HCT116 (cell line): ENCODE measurements around the gene MKRN1. TPM values are rescaled to one million over a fixed set of nuclear protein-coding genes. Genes with fewer than 3 reads are reported as not detected.

Source experiments
- ATAC-seq: fragments of 200-7000 bp; cut with Tn5 transposase; 2 replicates; pipeline ENCODE4 v1.9.1; 2020; ENCODE audit warnings: mild to moderate bottlenecking, moderate library complexity
- BruUV-seq: library from RNA; stranded (reverse); fragments of 400-500 nt; replicated peaks from 2 replicates; lab custom pipeline; 2021; lab: Mats Ljungman, UMichigan
- CTCF ChIA-PET: fragments of 300-600 bp; sonication (Branson Sonifier 250); formaldehyde crosslinking; loops from one replicate; lab custom pipeline; 2021; ENCODE audit warnings: antibody characterized with exemption; lab: Charles Lee
- POLR2A ChIA-PET: fragments of 300-600, 350-600 bp; sonication (Branson Sonifier 250); formaldehyde crosslinking; loops from one replicate; lab custom pipeline; 2021; ENCODE audit warnings: antibody characterized with exemption; lab: Charles Lee
- RAD21 ChIA-PET, 2 experiments: fragments of 300-600 bp; sonication (Branson Sonifier 250); formaldehyde crosslinking; loops; one replicate each; lab custom pipeline; 2023; ENCODE audit warnings: low total read pairs in 2 of 2; ENCODE audit not compliant: uncharacterized antibody in 2 of 2, unreplicated experiment in 2 of 2, low non-redundant PET in 1 of 2; lab: Charles Lee
- DNase-seq: peaks from one replicate; pipeline ENCODE4 v3.0.0-alpha.2; 2010; ENCODE audit warnings: low read depth, low spot score
- H2AFZ ChIP-seq: fragments of 200-600 bp; shearing (Covaris generic), sonication (generic); 2 replicates; pipeline ENCODE4 v1.6.1; 2017; ENCODE audit warnings: low read depth, mixed run types, mixed read lengths, antibody characterized with exemption, low read length; ENCODE audit not compliant: poor library complexity, severe bottlenecking
- H3K27ac ChIP-seq: 2 replicates; pipeline ENCODE4 v1.5.1; 2012; ENCODE audit warnings: low read depth, low read length
- H3K27me3 ChIP-seq: fragments of 200-600 bp; sonication (generic); 2 replicates; pipeline ENCODE4 v1.6.1; 2016; ENCODE audit warnings: mixed run types, low read length, mixed read lengths; ENCODE audit not compliant: insufficient read depth
- H3K36me3 ChIP-seq, 2 experiments: fragments of 200-500 bp in 1 of 2; fragments of 200-600 bp in 1 of 2; sonication (Bioruptor generic) in 1 of 2; sonication (generic) in 1 of 2; 2 replicates each; pipeline versions ENCODE4 v1.5.1 to v1.6.1; 2014 to 2016; ENCODE audit warnings: low read length in 2 of 2, inconsistent platforms in 1 of 2, mixed read lengths in 1 of 2, mixed run types in 1 of 2; ENCODE audit not compliant: insufficient read depth in 2 of 2, control insufficient read depth in 1 of 2
- H3K4me1 ChIP-seq, 2 experiments: fragments of 200-600 bp in 1 of 2; sonication (generic) in 1 of 2; 2 replicates each; pipeline versions ENCODE4 v1.5.1 to v1.6.1; 2012 to 2017; ENCODE audit warnings: low read length in 2 of 2, inconsistent platforms in 1 of 2, mild to moderate bottlenecking in 1 of 2, mixed read lengths in 1 of 2, mixed run types in 1 of 2, moderate library complexity in 1 of 2; ENCODE audit not compliant: insufficient read depth in 2 of 2, control insufficient read depth in 1 of 2
- H3K4me2 ChIP-seq: fragments of 200-600 bp; sonication (generic); 2 replicates; pipeline ENCODE4 v1.6.1; 2017; ENCODE audit warnings: mixed run types, low read length, mixed read lengths
- H3K4me3 ChIP-seq, 2 experiments: fragments of 200-600 bp in 1 of 2; sonication (generic) in 1 of 2; replicated peaks in 1 of 2; 2 replicates each; pipeline ENCODE4 v1.5.1; 2011 to 2016; ENCODE audit warnings: low read length in 2 of 2, control low read depth in 1 of 2, low read depth in 1 of 2, mild to moderate bottlenecking in 1 of 2, mixed read lengths in 1 of 2, mixed run types in 1 of 2
- H3K79me2 ChIP-seq: fragments of 200-600 bp; sonication (generic); 2 replicates; pipeline ENCODE4 v1.6.1; 2017; ENCODE audit warnings: mild to moderate bottlenecking, mixed run types, low read length, moderate library complexity, mixed read lengths; ENCODE audit not compliant: insufficient read depth
- H3K9ac ChIP-seq: fragments of 200-600 bp; sonication (generic); 2 replicates; pipeline ENCODE4 v1.6.1; 2016; ENCODE audit warnings: low read length, mixed read lengths
- H3K9me2 ChIP-seq: fragments of 200-600 bp; sonication (generic), shearing (Covaris generic); 2 replicates; pipeline ENCODE4 v1.6.1; 2017; ENCODE audit warnings: mixed run types, mild to moderate bottlenecking, moderate library complexity; ENCODE audit not compliant: insufficient read depth
- H3K9me3 ChIP-seq, 2 experiments: fragments of 200-500 bp in 1 of 2; fragments of 200-600 bp in 1 of 2; sonication (Bioruptor generic) in 1 of 2; sonication (generic) in 1 of 2; 2 replicates each; pipeline ENCODE4 v1.6.1; 2014 to 2017; ENCODE audit warnings: low read length in 2 of 2, mixed read lengths in 2 of 2, inconsistent platforms in 1 of 2, low read depth in 1 of 2, mild to moderate bottlenecking in 1 of 2, mixed run types in 1 of 2, moderate library complexity in 1 of 2; ENCODE audit not compliant: control insufficient read depth in 1 of 2, insufficient read depth in 1 of 2
- H4K20me1 ChIP-seq: fragments of 200-600 bp; sonication (generic), shearing (Covaris generic); 2 replicates; pipeline ENCODE4 v1.6.1; 2017; ENCODE audit warnings: mixed run types, mild to moderate bottlenecking, moderate library complexity; ENCODE audit not compliant: insufficient read depth
- ATF3 ChIP-seq: IDR thresholded peaks from 2 replicates; pipeline ENCODE4 v1.6.1; 2012
- CBX3 ChIP-seq: IDR thresholded peaks from 2 replicates; pipeline ENCODE4 v1.6.1; 2012; ENCODE audit warnings: low read depth
- CEBPB ChIP-seq: IDR thresholded peaks from 2 replicates; pipeline ENCODE4 v1.6.1; 2012; ENCODE audit warnings: low read depth
- EGR1 ChIP-seq: IDR thresholded peaks from 2 replicates; pipeline ENCODE4 v1.6.1; 2012; ENCODE audit warnings: low read depth
- EZH2 ChIP-seq: fragments of 200-600 bp; sonication (generic); IDR thresholded peaks from 2 replicates; pipeline ENCODE4 v1.6.1; 2017; ENCODE audit warnings: antibody characterized with exemption, mixed run types
- EZH2phosphoT487 ChIP-seq: fragments of 200-600 bp; IDR thresholded peaks from 2 replicates; pipeline ENCODE4 v1.6.1; 2018; ENCODE audit warnings: antibody characterized with exemption, borderline replicate concordance
- FOSL1 ChIP-seq: IDR thresholded peaks from 2 replicates; pipeline ENCODE4 v1.6.1; 2012; ENCODE audit warnings: low read depth
- JUND ChIP-seq: IDR thresholded peaks from 2 replicates; pipeline ENCODE4 v1.6.1; 2012
- MAX ChIP-seq: IDR thresholded peaks from 2 replicates; pipeline ENCODE4 v1.6.1; 2012
- POLR2A ChIP-seq: IDR thresholded peaks from 2 replicates; pipeline ENCODE4 v1.7.0; 2011; ENCODE audit warnings: borderline replicate concordance; ENCODE audit not compliant: insufficient read depth, insufficient read length; ENCODE audit errors: extremely low read depth
- POLR2AphosphoS5 ChIP-seq: IDR thresholded peaks from 2 replicates; pipeline ENCODE4 v1.6.1; 2011; ENCODE audit warnings: mild to moderate bottlenecking, low read depth, low read length, moderate library complexity
- RAD21 ChIP-seq: IDR thresholded peaks from 2 replicates; pipeline ENCODE4 v1.6.1; 2012; ENCODE audit warnings: low read depth, mild to moderate bottlenecking
- REST ChIP-seq: IDR thresholded peaks from 2 replicates; pipeline ENCODE4 v1.6.1; 2012; ENCODE audit warnings: low read depth
- YY1 ChIP-seq: IDR thresholded peaks from 2 replicates; pipeline ENCODE4 v1.6.1; 2011; ENCODE audit warnings: low read length, low read depth, moderate library complexity, mild to moderate bottlenecking; ENCODE audit not compliant: insufficient replicate concordance; ENCODE audit errors: extremely low read depth
- ZBTB33 ChIP-seq: IDR thresholded peaks from 2 replicates; pipeline ENCODE4 v1.6.1; 2011; ENCODE audit warnings: mild to moderate bottlenecking, low read length, moderate library complexity; ENCODE audit not compliant: insufficient replicate concordance; ENCODE audit errors: extremely low read depth
- ZNF274 ChIP-seq: fragments of 200-500 bp; sonication (Bioruptor generic); IDR thresholded peaks from 2 replicates; pipeline ENCODE4 v1.6.1; 2014; ENCODE audit warnings: mild to moderate bottlenecking, low read depth, low read length, inconsistent platforms
- intact Hi-C: fragments of 100-400 bp; cut with micrococcal nuclease; formaldehyde crosslinking; loops from 2 replicates; pipeline ENCODE4 v1.10.0; 2022
- total RNA-seq: library from RNA; stranded (reverse); gene quantifications from one replicate; pipeline ENCODE4 v1.2.1, GENCODE V29; 2021; ENCODE audit not compliant: unreplicated experiment

MKRN1 gene
- total RNA-seq, 1 experiment from 2014 or later = 95.0 TPM

- ATAC-seq = no peak
- H3K36me3 ChIP-seq = no peaks in the 10 kb centered on the region
- no peaks in the 10 kb centered on the region for H4K20me1 ChIP-seq
- no TSS peak for BruUV-seq
- no peak for TF ChIP-seq EGR1
- TF ChIP-seq RAD21 = 0 out of 2 replicates have a peak, but pooled peaks have one; percentile 15
- no peaks in the 10 kb centered on the region for H3K27me3 ChIP-seq
- H3K9ac ChIP-seq = no peak overlapping the region
- ChIA-PET POLR2A (no interaction called here), RAD21 (no interaction called here), CTCF (no interaction called here)
- no peak overlapping the region for H2AFZ ChIP-seq
- no peaks in the 10 kb centered on the region for H3K9me3 ChIP-seq
- no peak overlapping the region for H3K27ac ChIP-seq
- peaks cover 10 to 22% of the 10 kb centered on the region in 2 experiments; a peak in 3 of 4 replicates for H3K4me1 ChIP-seq
- DNase-seq = no peak
- intact Hi-C loops = no loop called here
- no peak overlapping the region for H3K4me2 ChIP-seq
- H3K79me2 ChIP-seq = no peaks in the 10 kb centered on the region
- no peaks in the 10 kb centered on the region for H3K9me2 ChIP-seq
- no peak overlapping the region for H3K4me3 ChIP-seq
These were observed 42.1 kb upstream of the MKRN1 start for GRCh38 chr7:140521421-140521820.

- ATAC-seq (no peak), DNase-seq (no peak)
- Histone ChIP-seq H3K79me2 (no peaks in the 10 kb centered on the region), H4K20me1 (no peaks in the 10 kb centered on the region), H2AFZ (no peak overlapping the region), H3K4me2 (no peak overlapping the region), H3K27me3 (no peaks in the 10 kb centered on the region), H3K9me3 (no peaks in the 10 kb centered on the region), H3K36me3 (no peaks in the 10 kb centered on the region), H3K9me2 (no peaks in the 10 kb centered on the region), H3K4me3 (no peak overlapping the region), H3K4me1 (peaks cover 5 to 12% of the 10 kb centered on the region in 2 experiments; a peak in 2 of 4 replicates), H3K9ac (no peak overlapping the region), H3K27ac (no peak overlapping the region)
- no TSS peak for BruUV-seq
- ChIA-PET CTCF (interaction anchor here (1.1 kb wide), 1 partner anchor 134 kb away, joined by 3 read pairs; no protein-coding TSS in a partner anchor), RAD21 (interaction anchor here in 1 of 2 experiments (3.2 kb wide), 1 partner anchor 134 kb away, joined by 18 read pairs; no protein-coding TSS in a partner anchor), POLR2A (no interaction called here)
- intact Hi-C loops = loop anchor here (10.0 kb wide), 1 partner anchor 706 kb away; no protein-coding TSS in a partner anchor
- TF ChIP-seq MAX = no peak
- TF ChIP-seq EGR1 = no peak
- no peak for TF ChIP-seq POLR2AphosphoS5
- no peak for TF ChIP-seq CBX3
- no peak for TF ChIP-seq YY1
- no peak for TF ChIP-seq POLR2A
- no peak for TF ChIP-seq ATF3
- no peak for TF ChIP-seq CEBPB
- no peak for TF ChIP-seq REST
- TF ChIP-seq JUND = no peak
- no peak for TF ChIP-seq ZBTB33
- no peak for TF ChIP-seq EZH2phosphoT487
- TF ChIP-seq ZNF274 = no peak
- TF ChIP-seq FOSL1 = no peak
- no peak for TF ChIP-seq EZH2
These were observed 39.7 kb upstream of the MKRN1 start for GRCh38 chr7:140519007-140519399.
